GM21825 (cell line): Measurements from ENCODE around the gene TMEM179B.
"Not testable (repeated sequence)": the region's sequence is repeated elsewhere in the genome, so short reads cannot be mapped to it uniquely, and the experiment has no call there.

Experiments
- ATAC-seq: cut with Tn5 transposase; IDR thresholded peaks from one replicate; pipeline ENCODE4 v1.9.1; 2021; ENCODE audit warnings: mild to moderate bottlenecking, moderate library complexity; ENCODE audit not compliant: unreplicated experiment

The TMEM179B gene

DNA sequence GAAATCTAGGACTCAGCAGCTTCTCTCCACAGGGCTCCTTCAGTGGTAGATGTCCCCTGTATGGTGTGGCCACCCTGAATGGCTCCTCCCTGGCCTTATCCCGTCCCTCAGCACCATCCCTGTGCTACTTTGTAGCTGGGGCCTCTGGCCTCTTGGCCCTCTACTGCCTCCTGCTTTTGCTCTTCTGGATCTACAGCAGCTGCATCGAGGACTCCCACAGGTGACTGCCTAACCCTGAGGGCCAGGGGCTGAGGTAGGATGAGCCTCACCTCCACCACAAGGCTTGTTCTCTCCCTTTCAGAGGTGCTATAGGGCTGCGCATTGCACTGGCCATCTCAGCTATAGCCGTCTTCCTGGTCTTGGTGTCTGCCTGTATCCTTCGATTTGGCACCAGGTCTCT is 1.8 kb downstream of the TMEM179B start:
- ATAC-seq = no peak

DNA sequence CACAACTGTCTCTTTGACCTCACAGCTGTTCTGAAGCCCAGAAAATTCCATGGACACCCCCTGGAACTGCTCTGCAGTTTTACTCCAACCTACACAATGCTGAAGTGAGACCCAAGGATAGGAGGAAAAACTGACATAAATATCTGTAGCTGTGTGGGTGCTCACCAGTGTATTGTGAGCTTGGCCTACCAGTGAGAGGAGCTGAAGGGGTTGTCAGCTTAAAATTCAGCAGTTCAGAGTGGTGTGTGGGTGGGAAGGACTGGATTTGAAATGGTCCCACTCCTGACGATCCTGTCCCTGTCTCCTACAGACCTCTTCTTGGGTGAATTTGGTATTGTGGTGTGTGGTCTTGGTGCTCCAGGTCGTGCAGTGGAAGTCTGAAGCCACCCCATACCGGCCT is 2.4 kb downstream of the TMEM179B start:
- ATAC-seq = no peak

DNA sequence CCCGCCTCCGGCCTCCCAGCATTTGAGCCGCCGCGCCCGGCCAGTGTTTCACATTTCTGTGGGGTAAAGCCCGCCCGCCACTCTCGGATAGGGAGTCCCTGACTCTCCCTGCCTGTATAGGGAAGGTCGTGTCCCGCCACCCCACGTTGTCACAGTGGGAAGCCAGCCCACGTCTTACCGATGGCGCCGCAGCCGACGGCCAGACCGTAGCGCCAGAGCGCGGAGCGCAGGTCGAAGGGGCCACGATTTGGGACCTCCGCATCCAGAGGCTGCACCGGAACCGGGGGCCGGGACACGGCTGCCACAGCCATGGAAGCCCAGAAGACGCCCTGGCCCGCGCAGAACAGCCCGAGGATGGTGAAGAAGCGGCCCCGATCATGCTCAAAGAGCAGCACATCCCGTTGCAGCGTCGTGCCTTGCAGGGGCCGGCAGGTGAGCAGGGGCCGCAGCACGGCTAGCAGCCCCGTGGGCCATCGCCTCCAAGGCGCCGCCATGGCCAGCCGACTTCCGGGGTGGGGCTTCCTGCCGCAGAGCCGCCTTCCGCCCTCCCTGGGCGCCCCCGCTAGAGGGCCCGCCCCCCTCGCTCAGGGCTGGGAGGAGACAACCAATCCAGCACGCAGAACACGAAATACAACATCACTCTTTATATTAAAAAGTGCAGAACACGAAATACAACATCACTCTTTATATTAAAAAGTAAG is 4.4 kb downstream of the TMEM179B start, which contains the start of gene TMEM223:
TSS of gene TMEM223 (minus strand) at position 506 of the 701 bp plus-strand sequence. CDS start at position 494, 12 bp downstream.
- ATAC-seq = peak; percentile 64

DNA sequence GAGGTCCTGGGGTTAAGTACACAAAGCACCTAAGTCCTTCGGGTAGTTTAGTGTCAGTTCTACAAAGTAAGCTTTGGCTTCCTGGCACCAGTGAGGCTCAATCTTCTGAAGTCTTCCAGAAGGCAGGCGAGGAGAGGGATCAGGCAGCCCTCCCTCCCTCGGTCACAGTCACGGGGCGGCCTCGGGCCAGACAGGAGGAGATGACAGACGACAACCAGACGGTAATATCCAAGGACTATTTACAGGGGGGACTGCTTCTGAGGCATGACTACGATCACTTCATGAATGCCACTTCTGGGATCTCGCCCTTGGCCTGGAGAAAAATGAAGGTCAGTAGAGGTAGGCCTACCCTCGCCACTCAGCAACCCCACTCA is 5.0 kb downstream of the TMEM179B start:
- no peak for ATAC-seq

DNA sequence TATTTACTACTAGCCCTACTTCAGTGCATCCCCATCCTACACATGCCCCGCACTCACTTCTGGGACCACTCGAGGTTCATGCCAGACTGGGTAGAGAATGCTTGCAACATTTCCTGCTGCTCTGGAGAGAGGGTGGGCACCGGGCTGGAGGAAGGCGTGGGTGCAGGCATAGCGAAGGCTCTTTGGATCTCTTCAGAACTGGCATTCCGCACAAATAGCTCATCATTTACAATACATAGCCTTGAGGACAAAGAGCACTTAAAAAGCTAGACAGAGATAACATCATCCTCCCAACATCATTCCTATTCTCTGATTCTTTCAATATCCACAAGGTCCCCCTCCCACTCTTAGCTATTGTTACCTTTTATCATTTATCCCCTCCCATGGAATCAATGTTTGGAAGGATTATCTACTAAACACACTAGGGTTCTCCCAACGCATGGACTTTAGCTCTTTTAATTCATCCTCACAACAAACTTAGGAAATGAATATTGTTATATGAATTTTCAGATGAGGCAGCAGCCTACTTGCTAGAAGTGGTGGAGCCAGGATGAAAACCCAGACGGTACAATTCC is 7.1 kb downstream of the TMEM179B start:
- ATAC-seq = no peak

DNA sequence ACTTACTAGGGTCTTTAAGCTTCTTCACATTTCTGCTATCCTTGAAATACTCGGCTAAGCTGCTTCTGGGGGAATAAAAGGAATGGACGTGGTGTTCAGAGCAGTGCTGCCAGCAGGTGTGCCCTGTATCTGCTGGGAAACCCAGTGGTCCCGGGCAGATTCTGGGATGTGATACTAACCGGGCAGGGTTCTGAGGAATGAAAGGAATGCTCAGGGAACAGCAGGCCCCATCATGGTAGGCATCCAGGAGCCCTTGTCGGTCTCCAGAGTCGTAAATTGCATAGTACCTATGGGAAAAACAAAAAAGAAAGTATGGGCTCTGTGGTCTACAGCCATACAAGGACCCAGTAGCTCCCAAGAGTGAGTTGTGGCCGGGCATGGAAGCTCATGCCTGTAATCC is 9.1 kb downstream of the TMEM179B start:
- ATAC-seq = no peak

DNA sequence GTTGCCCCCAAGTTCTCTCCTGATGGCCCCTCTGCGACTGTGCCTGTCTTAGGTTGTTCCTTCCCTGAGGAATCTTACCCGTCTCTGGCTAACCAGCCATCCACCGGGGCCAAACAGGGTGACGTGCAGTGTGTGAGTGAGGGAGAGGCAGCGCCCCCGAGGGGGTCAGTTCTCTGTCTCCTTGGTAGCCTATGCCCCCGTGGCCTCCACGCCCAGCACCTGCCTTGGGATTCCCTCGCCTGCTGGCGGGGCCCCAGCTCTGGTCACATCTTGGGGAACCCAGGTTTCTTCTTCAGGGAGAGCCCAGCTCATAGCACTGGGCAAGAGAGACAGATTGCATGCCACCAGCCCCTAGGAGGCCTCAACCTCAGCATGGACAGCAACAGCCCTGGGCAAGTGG is 12.3 kb downstream of the TMEM179B start:
- ATAC-seq = no peak

DNA sequence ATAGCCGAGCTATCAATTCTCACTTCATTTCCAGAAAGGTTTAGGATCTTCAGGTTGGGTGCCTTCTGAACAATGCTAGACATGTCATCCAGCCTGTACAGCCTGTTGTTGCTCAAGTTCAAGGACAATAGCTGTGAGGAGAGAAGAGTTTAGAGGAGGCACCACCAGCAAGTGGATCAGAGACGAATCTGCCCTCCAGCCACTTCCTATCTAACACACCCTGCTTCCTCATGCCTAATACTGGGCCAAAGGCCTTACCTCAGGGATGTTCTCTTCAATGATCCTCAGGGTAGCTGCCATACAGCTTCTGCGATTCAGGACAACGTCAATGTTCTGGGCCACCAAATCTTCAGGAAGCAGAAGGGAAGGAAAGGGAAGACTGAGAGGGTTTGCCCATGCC is 13.9 kb downstream of the TMEM179B start:
- ATAC-seq = no peak

DNA sequence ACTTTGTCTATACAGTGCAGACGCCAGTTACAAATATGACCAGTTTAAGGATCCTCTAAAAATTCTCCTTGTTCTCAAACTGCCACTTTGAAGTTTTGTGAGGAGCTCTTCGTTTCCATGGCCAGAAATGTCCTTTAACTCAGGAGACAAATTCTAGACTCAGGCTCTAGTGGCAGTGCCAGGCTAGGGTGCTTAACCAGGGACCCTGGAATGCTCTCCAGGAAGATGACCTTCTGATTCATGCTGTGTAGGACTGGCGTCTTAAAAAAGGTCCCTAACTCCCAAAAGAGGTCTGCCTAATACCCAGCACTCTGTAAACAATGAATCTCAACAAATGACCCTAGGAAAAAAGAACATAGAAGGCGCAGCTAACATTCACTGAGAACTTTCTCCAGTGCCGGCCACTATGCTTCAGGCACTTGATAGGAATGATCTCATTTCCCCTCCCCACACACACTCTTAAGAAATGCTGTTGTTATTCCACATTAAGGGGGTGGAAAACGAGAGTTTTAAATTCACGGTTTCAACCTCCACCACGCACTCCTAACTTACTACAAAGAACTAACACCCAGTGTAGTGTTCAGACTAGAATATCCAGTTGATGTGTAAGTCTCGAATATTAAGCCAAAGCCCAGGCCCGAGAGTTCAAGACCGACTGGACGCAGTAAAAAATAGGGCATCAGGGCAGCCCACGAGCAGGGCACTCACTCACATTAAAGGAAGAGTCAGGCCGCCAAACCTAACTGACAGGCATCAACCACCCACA is 17.3 kb downstream of the TMEM179B start:
- ATAC-seq = peak; percentile 5

DNA sequence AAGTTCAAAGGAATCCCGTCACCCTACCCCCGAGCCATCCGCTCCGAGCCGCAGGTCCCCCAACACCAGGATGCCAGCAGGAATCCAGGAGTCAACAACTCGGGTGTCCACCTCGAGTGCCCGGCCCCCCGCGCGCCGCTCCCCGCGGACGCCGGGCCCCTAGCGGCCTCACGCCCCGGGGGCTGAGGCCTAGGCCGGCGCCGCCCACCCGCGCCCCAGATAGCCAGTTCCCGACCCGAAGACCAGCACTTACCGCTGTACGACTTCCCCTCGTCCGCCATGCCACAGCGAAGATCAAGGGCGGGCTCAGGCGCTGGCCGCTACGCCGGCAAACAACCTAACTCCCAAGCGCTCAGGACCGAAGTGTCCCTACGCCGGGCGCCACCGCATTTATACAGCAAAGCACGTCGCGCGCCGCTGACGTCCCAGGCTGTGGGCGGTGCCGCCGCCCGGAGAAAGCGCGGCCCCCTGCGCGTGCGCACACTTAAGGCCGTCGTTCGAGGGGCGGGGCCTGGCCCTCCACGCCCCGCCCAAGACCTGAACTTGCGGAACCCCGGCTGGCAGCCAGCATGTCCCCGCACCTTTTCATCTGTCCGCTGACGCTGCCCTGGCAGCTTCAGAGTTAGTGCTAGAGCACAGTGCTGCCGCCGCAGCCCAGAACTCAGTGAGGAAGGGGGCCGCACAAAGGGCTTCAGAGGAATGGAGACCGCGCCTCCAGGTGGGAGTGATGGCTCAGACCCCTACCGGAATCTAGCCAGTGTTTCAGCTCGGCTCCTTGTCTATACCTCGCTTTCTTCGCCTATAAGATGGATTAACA is 18.1 kb downstream of the TMEM179B start, which contains the start of gene NXF1:
TSS of gene NXF1 (minus strand) at position 365 of the 817 bp plus-strand sequence. CDS start at position 281, 84 bp downstream.
- ATAC-seq = peak; percentile 83

DNA sequence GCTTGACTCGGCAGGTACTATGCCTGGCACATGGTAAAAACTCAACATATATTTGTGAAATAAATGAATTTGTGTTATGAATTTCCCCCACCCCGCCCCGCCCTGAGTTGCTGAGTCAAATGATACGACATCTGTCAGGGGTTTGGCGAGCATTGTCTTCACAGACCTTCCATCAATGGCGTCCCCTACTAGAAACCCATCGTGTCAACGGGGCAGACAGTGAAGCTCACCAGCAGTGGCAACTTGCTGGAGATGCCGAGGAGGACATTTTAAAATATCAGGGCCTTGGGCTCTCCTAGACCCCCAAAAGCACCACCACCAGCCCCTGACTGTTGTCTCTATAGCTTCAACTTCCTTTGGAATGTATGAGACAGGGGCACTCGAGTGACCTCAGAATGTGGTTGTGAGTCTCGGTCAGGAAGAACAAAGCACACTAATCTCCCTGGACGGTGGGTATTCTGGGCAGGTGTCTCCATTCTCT is 18.8 kb downstream of the TMEM179B start:
- no peak for ATAC-seq

DNA sequence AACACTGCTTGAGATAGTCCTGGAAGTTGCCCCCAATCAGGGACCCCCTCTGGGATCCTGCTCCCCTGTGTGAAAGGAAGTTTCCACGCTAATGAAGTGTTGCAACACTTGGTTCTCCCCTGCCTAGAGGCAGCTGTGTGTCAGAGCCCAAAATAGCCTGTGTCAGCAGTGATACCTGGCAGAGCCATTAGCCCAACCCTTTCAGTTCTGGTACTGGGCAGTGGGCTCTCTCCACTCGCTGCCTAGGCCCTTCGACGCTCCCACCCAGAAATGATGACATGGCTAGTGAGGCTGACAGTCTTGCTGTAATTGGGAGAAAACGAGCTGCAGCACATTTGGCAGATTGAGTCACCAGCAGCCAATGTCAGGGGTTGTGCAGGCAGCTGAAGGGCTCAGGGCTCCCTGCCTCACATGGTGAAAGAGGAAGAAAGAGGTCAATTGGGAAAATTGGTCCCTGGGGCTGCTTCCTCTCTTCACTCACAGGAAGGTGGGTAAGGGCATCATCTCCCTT is 19.5 kb downstream of the TMEM179B start:
- ATAC-seq = no peak

DNA sequence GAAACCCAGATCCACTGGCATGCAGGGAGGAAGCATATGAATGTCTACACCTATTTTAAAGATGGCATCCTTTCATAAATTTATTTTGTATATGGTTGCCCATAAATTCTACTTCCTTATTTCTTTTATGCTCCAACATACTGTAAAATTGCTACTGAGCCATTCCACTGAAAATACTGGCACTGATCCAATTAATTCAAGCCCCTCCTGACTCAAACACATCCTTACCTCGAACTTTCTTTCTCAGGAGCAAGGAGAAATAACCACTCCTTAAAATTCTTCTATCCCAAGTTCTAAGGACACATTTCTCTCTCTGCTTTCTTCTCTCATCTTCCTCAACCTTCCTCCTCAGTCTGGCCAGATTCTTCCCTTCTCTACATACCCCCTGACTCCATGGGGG is 23.5 kb downstream of the TMEM179B start:
- no peak for ATAC-seq

DNA sequence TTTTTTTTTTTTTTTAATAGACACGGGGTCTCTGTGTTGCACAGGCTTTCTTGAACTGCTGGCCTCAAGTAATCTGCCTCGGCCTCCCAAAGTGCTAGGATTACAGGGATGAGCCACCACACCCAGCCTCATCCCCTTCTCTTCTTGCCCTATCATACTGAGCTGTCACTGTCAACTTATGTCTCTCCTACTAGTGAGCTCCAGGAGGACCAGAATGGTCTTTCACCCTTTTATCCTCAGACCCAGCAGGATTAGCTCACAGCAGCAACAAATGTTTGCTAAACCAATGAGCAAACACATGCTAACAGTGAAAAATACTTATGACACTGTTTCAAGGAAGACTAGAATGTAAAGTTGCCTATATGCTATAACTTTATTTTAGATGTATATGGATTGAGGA is 24.5 kb downstream of the TMEM179B start:
- no peak for ATAC-seq

DNA sequence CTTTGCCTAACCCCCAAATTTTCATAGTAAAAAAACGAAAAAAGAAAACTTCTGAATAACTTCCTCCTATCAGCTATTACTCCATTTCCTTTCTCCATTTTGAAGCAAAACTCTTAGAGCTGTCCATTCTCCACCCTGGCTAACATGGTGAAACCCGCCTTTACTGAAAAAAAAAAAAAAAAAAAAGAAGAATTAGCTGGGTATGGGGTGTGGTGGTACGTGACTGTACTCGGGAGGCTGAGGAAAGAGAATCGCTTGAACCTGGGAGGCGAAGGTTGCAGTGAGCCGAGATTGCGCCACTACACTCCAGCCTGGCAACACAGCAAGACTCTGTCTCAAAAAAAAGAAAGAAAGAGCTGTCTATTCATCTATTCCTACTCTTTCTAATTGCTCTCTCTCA is 29.4 kb downstream of the TMEM179B start:
- no peak for ATAC-seq

DNA sequence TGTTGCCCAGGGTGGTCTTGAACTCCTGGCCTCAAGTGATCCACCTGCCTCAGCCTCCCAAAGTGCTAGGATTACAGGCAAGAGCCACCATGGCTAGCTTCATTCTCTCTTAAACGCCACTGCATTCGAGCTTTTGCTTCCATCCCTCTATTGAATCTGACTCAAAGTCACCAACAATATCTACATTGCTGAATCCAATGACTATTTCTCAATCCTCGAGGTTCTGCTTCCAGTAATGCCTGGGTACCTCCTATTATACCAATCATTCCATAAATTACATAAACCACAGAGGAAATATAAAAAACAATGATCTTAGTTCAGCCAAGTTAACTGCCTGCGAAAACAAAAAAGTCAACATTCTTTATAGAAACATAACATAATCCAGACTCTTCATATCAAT is 29.9 kb downstream of the TMEM179B start:
- no peak for ATAC-seq

DNA sequence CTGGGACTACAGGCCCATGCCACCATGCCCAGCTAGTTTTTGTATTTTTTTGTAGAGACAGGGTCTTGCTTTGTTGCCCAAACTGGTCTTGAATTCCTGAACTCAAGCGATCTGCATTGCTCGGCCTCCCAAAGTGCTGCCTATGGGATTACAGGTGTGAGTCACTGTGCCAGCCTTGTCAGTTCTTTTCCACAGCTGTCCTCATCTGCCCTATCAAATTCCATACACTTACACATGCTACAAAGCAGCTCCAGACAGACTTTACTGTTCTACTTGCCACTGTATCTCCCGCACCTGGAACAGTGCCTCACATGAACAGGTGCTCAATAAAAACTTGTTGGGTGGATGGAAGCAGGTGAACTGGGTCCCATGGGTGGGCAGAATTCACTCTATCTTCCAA is 36.5 kb downstream of the TMEM179B start:
- no peak for ATAC-seq

DNA sequence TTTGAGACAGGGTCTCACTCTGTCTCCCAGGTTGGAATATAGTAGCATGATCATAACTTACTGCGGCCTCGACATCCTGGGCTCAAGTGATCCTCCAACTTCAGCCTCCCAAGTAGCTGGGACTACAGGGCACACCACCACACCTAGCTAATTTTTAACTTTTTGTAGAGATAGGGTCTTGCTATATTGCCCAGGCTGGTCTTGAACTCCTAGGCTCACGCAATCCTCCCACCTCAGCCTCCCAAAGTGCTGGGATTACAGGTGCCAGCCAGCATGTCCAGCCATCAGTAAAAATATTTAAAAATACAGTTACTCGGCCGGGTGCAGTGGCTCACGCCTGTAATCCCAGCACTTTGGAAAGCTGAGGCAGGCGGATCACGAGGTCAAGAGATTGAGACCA is 40.9 kb downstream of the TMEM179B start:
- not testable (repeated sequence) for ATAC-seq

DNA sequence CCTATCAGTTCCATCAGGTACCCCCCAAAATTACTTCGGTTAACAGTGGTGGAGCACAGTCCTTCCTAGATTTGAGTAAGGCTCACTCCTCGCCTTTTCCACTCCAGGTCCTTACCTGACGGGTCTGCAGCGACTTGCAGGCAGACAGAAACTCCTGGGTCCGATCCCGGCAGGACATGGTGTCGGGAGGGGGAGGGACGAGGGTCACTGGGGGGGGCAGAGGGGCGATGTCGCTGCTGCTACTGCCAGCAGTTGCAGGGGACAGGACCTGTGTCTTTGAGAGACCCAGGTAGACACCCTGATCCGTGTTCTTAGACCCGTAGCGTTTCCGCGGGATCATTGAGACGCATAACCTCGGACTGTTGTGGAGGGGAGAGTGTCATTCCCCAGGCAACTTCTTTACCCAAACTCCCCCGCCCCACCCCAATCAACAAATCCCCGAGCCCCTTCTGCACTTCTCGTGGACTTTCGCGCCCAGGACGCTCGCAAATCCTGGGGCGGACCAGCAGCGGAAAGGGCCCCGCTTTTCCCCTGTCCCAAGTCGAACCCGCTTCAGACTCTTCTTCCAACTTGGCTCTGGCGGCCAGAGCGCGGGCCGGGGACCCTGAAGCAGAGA is 43.8 kb downstream of the TMEM179B start:
- no peak for ATAC-seq
